ENCODE measurements around the gene THAP8.

DNA sequence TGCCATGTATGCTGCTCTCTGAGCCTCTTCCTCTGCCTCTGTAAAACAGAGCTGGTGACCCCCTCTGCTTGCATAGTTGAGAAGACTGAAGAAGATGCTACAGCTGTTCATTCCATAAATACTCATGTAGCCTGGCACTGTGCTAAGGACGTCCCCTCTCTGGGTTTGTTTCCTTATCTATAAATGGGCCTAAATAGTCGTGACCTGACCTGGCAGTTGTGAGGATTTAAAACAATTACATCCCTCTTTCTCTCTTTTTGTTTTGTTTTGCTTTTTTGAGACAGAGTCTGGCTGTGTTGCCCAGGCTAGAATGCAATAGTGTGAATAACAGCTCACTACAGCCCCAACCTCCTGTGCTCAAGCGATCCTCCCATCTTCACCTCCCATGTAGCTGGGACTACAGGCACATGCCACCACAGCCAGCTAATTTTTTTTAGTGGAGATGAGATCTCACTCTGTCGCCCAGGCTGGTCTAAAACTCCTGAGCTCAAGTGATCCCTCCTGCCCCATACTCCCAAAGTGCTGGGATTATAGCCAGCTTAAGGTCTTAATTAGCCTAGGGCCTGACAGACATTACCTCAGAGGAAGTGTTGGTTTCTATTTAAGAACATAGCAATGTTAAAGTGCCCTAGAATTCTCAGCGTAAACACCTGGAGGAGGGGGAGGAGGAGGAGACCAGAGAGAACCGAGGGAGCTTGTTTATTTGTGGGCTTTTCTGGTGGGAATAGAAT is 5.3 kb upstream of the THAP8 start:
- no peak for TF ChIP-seq POLR2A (IDR thresholded peaks at IDR 0.05; ENCODE audit: low read depth, low read length)
- no peak for TF ChIP-seq TAF1 (IDR thresholded peaks at IDR 0.05; ENCODE audit: low read depth, low read length)
- no peak for TF ChIP-seq POLR2AphosphoS5 (IDR thresholded peaks at IDR 0.05; ENCODE audit: low read depth, low read length)
- no peak for TF ChIP-seq PAX5 (IDR thresholded peaks at IDR 0.05; ENCODE audit: insufficient read depth, low read length, severe bottlenecking)

Measured in GM12891 (cell line).